Subcutaneous abdominal adipose tissue (tissue), 5 donors: ENCODE measurements around the gene EPN2.
A peak's percentile ranks its signal among the peaks of the same experiment; 100 is the strongest.

Experiments used
- H3K27ac ChIP-seq: one replicate; pipeline ENCODE4 v1.7.0; 2013; ENCODE audit warnings: low read depth, mild to moderate bottlenecking, inconsistent platforms, low read length, moderate library complexity
- H3K27me3 ChIP-seq, 5 donors: one replicate each; pipeline ENCODE4 v1.7.0; 2013; ENCODE audit warnings: low read length in 5 of 5, inconsistent platforms in 1 of 5; ENCODE audit not compliant: control insufficient read depth in 5 of 5, insufficient read depth in 4 of 5
- H3K36me3 ChIP-seq, 5 donors: one replicate each; pipeline ENCODE4 v1.7.0; 2013; ENCODE audit warnings: low read length in 5 of 5; ENCODE audit not compliant: control insufficient read depth in 5 of 5, insufficient read depth in 5 of 5
- H3K4me1 ChIP-seq, 5 donors: one replicate each; pipeline ENCODE4 v1.7.0; 2013; ENCODE audit warnings: low read length in 5 of 5, mild to moderate bottlenecking in 3 of 5, moderate library complexity in 1 of 5; ENCODE audit not compliant: control insufficient read depth in 5 of 5, insufficient read depth in 5 of 5
- H3K4me3 ChIP-seq, 5 donors: one replicate each; pipeline ENCODE4 v1.7.0; 2013; ENCODE audit warnings: low read length in 5 of 5, low read depth in 1 of 5
- H3K9ac ChIP-seq, 5 donors: one replicate each; pipeline ENCODE4 v1.7.0; 2013; ENCODE audit warnings: low read length in 5 of 5, mild to moderate bottlenecking in 4 of 5, moderate library complexity in 3 of 5
- H3K9me3 ChIP-seq, 5 donors: one replicate each; pipeline ENCODE4 v1.7.0; 2013; ENCODE audit warnings: low read length in 5 of 5; ENCODE audit not compliant: control insufficient read depth in 5 of 5
- donor health status: healthy.
- donor health status: healthy.
- donor health status: healthy.
- donor health status: healthy.
- donor health status: healthy.

EPN2 gene

DNA sequence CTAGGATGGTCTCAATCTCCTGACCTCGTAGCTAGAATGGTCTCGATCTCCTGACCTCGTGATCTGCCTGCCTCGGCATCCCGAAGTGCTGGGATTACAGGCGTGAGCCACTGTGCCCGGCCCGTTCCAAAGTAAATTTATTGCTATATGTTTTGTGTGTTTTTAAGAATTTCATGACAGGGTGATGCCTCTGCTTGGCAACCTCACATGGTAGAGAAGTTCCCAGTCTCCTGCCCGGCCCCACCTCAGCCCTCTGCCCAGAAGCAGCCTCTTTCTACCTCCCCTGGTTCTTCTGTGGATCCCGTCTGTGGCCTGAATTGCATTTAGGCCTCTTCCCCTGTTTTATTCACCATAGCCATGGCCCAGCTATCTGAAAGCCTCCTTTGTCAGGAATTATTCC lies 70.4 kb downstream of the EPN2 start:
- Histone ChIP-seq H3K27ac (no peak overlapping the region), H3K4me1 (peaks cover 11 to 54% (median 35%) of the 10 kb centered on the region in 5 donors), H3K9ac (no peak overlapping the region)

DNA sequence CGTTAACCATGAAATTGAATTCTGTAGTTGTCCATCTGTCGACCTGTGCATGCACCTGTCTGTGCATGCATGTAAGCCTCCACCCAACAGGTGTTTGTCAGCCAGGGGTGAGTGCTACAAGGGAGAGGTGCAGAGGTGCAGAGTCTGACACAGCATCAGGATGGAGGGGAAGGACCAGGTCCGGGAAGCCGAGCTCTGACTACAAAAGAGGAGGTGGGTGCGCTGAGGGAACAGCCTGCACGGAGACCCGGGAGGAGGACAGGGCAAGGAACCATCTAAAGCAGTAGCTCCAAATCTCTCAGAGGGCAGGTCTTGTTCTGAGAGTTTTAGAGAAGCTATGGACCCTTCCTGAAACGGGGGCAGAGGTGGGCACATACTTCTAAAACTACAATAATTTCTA lies 71.2 kb downstream of the EPN2 start:
- Histone ChIP-seq H3K9me3 (no peaks in the 10 kb centered on the region), H3K4me1 (peaks cover 8 to 53% (median 26%) of the 10 kb centered on the region in 5 donors), H3K36me3 (peaks cover 0 to 28% (median 22%) of the 10 kb centered on the region in 5 donors), H3K9ac (no peak overlapping the region), H3K4me3 (no peak overlapping the region), H3K27ac (no peak overlapping the region), H3K27me3 (no peaks in the 10 kb centered on the region)

More for the DNA sequence above, 70.4 kb downstream of the EPN2 start:
- no peaks in the 10 kb centered on the region for H3K9me3 ChIP-seq
- H3K27me3 ChIP-seq = no peaks in the 10 kb centered on the region
- peaks cover 0 to 19% (median 16%) of the 10 kb centered on the region in 5 donors for H3K36me3 ChIP-seq
- no peak overlapping the region for H3K4me3 ChIP-seq

DNA sequence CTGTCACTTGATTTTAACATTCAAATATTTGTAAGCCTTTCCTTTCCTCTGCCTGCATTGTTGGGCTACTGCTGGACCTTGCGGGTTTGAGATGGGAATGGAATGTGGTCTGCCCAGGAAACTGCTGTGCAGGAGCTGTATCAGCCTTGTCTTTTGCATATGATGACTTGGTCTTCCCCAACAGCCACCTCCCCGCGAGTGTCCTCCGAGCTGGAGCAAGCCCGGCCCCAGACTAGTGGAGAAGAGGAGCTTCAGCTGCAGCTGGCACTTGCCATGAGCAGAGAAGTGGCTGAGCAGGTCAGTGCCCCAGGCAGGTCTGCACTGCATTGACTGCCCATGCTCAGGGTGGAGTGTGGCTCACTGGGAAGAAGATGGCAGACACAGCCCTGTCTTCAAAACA lies 72.5 kb downstream of the EPN2 start:
- Histone ChIP-seq H3K4me1 (peaks cover 5 to 52% (median 16%) of the 10 kb centered on the region in 5 donors), H3K9me3 (no peaks in the 10 kb centered on the region), H3K9ac (no peak overlapping the region), H3K27ac (no peak overlapping the region), H3K36me3 (peaks cover 0 to 34% (median 25%) of the 10 kb centered on the region in 5 donors), H3K4me3 (no peak overlapping the region), H3K27me3 (no peaks in the 10 kb centered on the region)

DNA sequence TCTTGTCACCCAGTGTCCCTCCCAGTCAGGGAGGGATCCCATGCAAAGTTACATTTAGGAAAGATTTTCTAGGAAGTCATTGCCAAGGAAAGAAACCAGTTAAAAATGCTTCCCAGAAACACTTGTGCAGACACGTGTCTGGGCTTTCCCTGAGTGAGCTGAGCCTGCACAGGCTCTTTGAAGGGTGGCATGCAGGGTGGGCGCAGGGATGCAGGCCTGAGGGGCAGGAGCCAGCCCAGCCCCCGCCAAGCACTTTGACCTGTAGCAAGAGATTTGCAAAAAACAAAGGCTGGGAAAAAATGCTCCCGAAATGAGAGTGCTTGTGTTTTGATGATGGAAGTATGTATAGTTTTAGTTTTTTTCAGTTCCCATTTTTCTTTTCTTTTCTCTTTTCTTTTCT lies 73.0 kb downstream of the EPN2 start:
- H3K27me3 ChIP-seq = no peaks in the 10 kb centered on the region
- H3K4me1 ChIP-seq = peaks cover 3 to 48% (median 12%) of the 10 kb centered on the region in 5 donors
- no peaks in the 10 kb centered on the region for H3K9me3 ChIP-seq
- no peak overlapping the region for H3K27ac ChIP-seq
- H3K9ac ChIP-seq = no peak overlapping the region
- H3K36me3 ChIP-seq = peaks cover 0 to 34% (median 25%) of the 10 kb centered on the region in 5 donors
- no peak overlapping the region for H3K4me3 ChIP-seq

DNA sequence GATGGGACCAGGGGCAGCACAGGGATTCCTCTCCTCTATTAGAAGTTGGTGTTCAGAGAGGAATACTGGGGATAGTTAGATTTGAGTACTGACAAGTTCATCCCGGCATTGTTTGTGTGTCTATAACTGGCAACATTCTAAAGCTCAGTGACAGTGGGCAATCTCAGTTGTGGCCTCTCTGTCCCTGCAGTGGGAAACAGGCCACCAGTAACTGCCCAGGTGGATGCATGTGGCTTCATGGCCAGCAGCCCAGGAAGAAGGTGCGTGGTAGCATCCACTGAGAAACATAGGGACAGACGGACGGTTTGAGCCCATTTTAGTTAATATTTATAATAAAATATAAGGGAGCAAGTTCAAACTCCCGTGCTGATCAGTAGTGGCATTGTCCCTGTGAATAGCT lies 73.8 kb downstream of the EPN2 start:
- no peaks in the 10 kb centered on the region for H3K9me3 ChIP-seq
- H3K27me3 ChIP-seq = no peaks in the 10 kb centered on the region
- peak overlapping the region in 1 of 5 donors; percentile 28 for H3K9ac ChIP-seq
- H3K4me1 ChIP-seq = peaks cover 0 to 39% (median 3%) of the 10 kb centered on the region in 5 donors
- no peak overlapping the region for H3K4me3 ChIP-seq
- H3K27ac ChIP-seq = no peak overlapping the region
- H3K36me3 ChIP-seq = peaks cover 0 to 37% (median 25%) of the 10 kb centered on the region in 5 donors

DNA sequence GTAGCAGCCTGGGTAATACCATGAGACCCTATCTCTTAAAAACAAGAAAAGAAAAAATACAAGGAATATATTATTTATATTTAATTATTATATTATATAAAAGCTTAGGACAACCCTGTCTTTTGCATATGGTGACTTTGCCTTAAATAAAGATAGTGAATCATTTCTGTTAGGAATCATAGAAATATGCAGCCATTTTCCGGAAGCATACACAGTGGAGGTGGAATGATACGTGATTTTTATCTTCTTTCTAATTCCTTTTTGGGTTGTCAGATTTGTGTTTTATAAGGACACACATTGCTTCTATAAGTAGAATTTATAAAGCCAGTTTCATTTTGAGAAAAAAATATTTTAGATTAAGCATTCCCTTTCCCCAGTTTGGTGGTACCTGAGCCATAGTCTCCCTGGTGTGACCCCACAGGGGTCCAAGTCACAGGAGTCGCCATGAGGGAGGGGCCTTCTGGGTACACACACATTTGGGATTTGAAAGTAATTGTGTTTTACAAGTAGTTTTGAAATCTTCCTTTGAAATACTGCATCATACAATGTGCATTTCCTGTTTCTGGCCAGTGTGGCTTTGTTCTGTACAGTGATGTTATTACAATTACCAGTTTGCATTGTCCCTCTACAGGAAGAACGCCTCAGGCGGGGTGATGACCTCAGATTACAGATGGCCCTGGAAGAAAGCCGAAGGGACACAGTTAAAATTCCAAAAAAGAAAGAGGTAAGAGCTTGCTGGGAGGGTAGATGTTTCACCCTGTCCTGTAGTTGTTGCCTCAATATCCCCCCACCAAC lies 74.5 kb downstream of the EPN2 start:
- peaks cover 0 to 34% (median 1%) of the 10 kb centered on the region in 5 donors for H3K4me1 ChIP-seq
- no peak overlapping the region for H3K9ac ChIP-seq
- H3K9me3 ChIP-seq = no peaks in the 10 kb centered on the region
- no peak overlapping the region for H3K4me3 ChIP-seq
- H3K36me3 ChIP-seq = peaks cover 0 to 42% (median 25%) of the 10 kb centered on the region in 5 donors
- H3K27ac ChIP-seq = peak overlapping the region; percentile 55
- no peaks in the 10 kb centered on the region for H3K27me3 ChIP-seq

DNA sequence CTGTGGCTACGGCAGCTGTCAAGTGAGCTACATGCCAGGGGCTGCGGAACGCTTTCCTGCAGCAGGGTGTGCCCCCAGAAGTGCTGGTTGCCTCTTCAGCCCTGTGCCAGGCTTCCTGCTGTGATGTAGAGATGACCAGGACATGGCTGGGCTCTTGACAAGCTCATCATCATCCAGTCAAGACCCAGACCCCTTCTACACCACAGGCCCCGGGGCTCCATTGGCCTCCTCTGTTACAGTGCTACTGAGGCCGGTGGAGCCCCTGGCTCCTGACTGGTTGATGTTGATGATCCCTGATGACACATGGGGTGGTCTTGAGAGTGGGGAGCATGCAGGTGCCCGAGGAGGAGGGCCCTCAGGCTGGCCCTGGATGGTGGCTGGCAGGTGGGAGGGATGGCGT lies 75.2 kb downstream of the EPN2 start:
- Histone ChIP-seq H3K9me3 (no peaks in the 10 kb centered on the region), H3K9ac (no peak overlapping the region), H3K4me1 (peaks cover 1 to 40% (median 5%) of the 10 kb centered on the region in 5 donors), H3K27me3 (no peaks in the 10 kb centered on the region), H3K27ac (no peak overlapping the region), H3K36me3 (peaks cover 0 to 42% (median 25%) of the 10 kb centered on the region in 5 donors), H3K4me3 (no peak overlapping the region)

DNA sequence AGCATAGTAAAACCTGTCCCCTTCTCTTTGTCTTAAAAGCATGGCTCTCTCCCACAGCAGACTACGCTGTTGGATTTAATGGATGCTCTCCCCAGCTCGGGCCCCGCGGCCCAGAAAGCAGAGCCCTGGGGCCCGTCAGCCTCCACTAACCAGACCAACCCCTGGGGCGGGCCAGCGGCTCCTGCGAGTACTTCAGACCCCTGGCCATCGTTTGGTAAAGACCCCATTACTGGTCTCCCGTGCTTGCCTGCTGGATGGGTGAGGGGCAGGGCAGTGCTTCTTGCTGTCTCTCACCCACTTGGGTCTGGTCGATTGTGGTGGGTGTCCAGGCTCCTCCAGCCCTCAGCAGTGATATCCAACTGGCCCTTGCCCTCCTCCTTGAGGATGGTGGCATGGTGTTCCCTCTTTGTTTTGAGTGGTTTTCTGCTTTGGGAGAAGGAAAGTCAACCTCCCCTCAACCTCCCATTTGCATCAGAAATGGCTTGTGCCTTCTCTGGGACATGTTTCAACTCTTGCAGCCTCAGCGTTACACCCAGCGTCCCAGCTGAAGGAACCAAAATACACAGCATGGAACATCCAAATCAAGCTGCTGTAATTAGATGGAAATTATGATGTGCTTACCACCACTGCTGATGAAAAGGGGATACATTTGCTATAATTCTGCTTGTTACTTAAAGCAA lies 76.0 kb downstream of the EPN2 start:
- Histone ChIP-seq H3K4me3 (no peak overlapping the region), H3K27me3 (no peaks in the 10 kb centered on the region), H3K9ac (no peak overlapping the region), H3K9me3 (no peaks in the 10 kb centered on the region), H3K27ac (no peak overlapping the region), H3K4me1 (peaks cover 1 to 46% (median 9%) of the 10 kb centered on the region in 5 donors), H3K36me3 (peaks cover 0 to 47% (median 27%) of the 10 kb centered on the region in 5 donors)

DNA sequence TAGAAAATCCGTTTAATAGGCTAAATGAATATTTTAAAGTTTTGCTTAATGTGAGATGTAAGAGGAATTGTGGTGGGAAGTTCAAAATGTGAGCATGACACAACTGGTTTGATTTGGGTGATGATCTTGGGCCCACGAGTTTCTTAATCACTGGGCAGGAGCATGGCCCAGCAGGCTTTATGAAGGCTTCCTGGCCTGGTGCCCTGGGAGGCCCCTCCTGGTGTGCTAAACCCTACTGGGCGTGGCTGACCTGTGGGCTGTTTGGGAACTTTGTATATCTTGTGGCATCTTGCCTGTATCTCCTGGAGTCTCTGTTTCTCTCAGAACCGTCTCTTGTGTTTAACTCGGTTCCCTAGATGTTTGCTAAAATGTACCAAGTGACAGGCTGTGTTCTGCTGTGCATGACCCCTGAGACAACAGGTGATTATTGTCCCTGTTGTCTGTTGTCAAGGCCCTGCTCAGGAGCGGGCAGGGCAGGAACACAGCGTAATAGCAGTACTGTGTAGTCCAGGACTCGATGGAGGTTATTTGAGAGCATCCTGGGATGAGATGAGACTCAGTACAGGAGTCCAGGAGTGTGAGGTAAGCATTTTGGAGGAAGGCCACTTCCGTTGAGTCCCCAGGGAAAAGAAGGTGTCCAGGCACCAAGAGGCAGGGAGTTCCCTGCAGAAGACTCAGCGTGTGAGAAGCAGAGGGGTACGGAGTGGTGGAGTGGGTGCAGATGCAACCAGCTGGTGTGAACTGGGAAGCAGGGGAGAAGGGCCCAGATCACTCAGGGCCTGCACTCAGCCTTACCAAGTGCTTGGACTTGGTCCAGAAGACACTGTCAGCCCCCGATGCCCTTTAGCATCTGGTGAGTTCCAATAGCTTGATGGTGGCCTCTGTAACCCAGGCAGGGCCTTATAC lies 76.8 kb downstream of the EPN2 start:
- Histone ChIP-seq H3K27me3 (no peaks in the 10 kb centered on the region), H3K4me1 (peaks cover 1 to 46% (median 9%) of the 10 kb centered on the region in 5 donors), H3K9me3 (no peaks in the 10 kb centered on the region), H3K27ac (no peak overlapping the region), H3K9ac (no peak overlapping the region), H3K4me3 (no peak overlapping the region), H3K36me3 (peaks cover 0 to 47% (median 27%) of the 10 kb centered on the region in 5 donors)
